Hepatocyte (in vitro differentiated cells): ENCODE measurements around the gene AIFM2. TPM values are rescaled to one million over a fixed set of nuclear protein-coding genes. Genes with fewer than 3 reads are reported as not detected.

Experiments used
- DNase-seq: peaks from one replicate; pipeline ENCODE4 v3.0.0-alpha.2; 2016; ENCODE audit warnings: low spot score
- H2AFZ ChIP-seq: fragments of 200-600 bp; sonication (generic); 2 replicates; pipeline ENCODE4 v1.6.0; 2016; ENCODE audit warnings: antibody characterized with exemption, mild to moderate bottlenecking
- H3K27ac ChIP-seq: fragments of 200-600 bp; sonication (generic); 2 replicates; pipeline ENCODE4 v1.5.1; 2016; ENCODE audit warnings: mild to moderate bottlenecking
- H3K27me3 ChIP-seq: fragments of 200-600 bp; sonication (generic); 2 replicates; pipeline ENCODE4 v1.6.1; 2016
- H3K36me3 ChIP-seq: fragments of 200-600 bp; sonication (generic); replicated peaks from 2 replicates; pipeline ENCODE4 v1.5.1; 2016; ENCODE audit warnings: low read depth; ENCODE audit not compliant: insufficient read depth
- H3K4me1 ChIP-seq: fragments of 200-600 bp; sonication (generic); 2 replicates; pipeline ENCODE4 v1.5.1; 2016; ENCODE audit warnings: mild to moderate bottlenecking, moderate library complexity; ENCODE audit not compliant: insufficient read depth
- H3K4me2 ChIP-seq: fragments of 200-600 bp; sonication (generic); 2 replicates; pipeline ENCODE4 v1.6.0; 2016
- H3K4me3 ChIP-seq: fragments of 200-600 bp; sonication (generic); 2 replicates; pipeline ENCODE4 v1.5.1; 2016; ENCODE audit warnings: mild to moderate bottlenecking
- H3K79me2 ChIP-seq: fragments of 200-600 bp; sonication (generic); 2 replicates; pipeline ENCODE4 v1.6.0; 2017; ENCODE audit warnings: mild to moderate bottlenecking
- H3K9me2 ChIP-seq: fragments of 200-600 bp; sonication (generic); replicated peaks from 2 replicates; pipeline ENCODE4 v1.6.0; 2017; ENCODE audit warnings: mild to moderate bottlenecking; ENCODE audit not compliant: insufficient read depth
- H3K9me3 ChIP-seq: fragments of 200-600 bp; sonication (generic); 2 replicates; pipeline ENCODE4 v1.5.1; 2016; ENCODE audit warnings: low read depth, mild to moderate bottlenecking
- H4K20me1 ChIP-seq: fragments of 200-600 bp; sonication (generic); 2 replicates; pipeline ENCODE4 v1.6.0; 2016; ENCODE audit warnings: mild to moderate bottlenecking; ENCODE audit not compliant: insufficient read depth, poor library complexity, severe bottlenecking
- EZH2 ChIP-seq: fragments of 200-600 bp; sonication (generic); IDR thresholded peaks from 2 replicates; pipeline ENCODE4 v1.6.1; 2016; ENCODE audit warnings: antibody characterized with exemption, mild to moderate bottlenecking, borderline replicate concordance
- EZH2phosphoT487 ChIP-seq: fragments of 200-600 bp; sonication (generic); IDR thresholded peaks from one replicate; pipeline ENCODE4 v1.6.1; 2018; ENCODE audit warnings: antibody characterized with exemption, mild to moderate bottlenecking, low read depth, moderate library complexity; ENCODE audit not compliant: unreplicated experiment, severe bottlenecking
- WGBS: methylation state at CpG from one replicate; pipeline ENCODE4 v1.1.6; 2016; ENCODE audit warnings: low lambda C conversion rate; ENCODE audit errors: missing lambda C conversion rate; 5-methylcytosine and 5-hydroxymethylcytosine counted together
- polyA plus RNA-seq: library from polyadenylated mRNA; unstranded; fragments of >200 nt; fragmentation: Nextera tagmentation; extraction: Ambion mirVana; gene quantifications from 2 replicates; pipeline ENCODE4 v1.2.1, GENCODE V29; 2016
- total RNA-seq: library from RNA; depleted of rRNA; stranded (reverse); fragments of >200 nt; gene quantifications from 2 replicates; pipeline ENCODE4 v1.2.3, GENCODE V29; 2014
- TF ChIP-seq, protein P1 (sequence below): fragments of 200-600 bp; sonication (generic); IDR thresholded peaks from 2 replicates; pipeline ENCODE4 v1.5.1; 2016; ENCODE audit warnings: antibody characterized with exemption, mild to moderate bottlenecking; ENCODE audit not compliant: poor library complexity

AIFM2 gene
- total and polyA plus RNA-seq, 2 experiments from 2014 or later = 8.6 to 16.1 TPM

- 93% methylated on average over 5 of the region's 5 CpGs for WGBS
Observed at GRCh38 chr10:70096705-70097420, 35.8 kb downstream of the AIFM2 start.

DNA sequence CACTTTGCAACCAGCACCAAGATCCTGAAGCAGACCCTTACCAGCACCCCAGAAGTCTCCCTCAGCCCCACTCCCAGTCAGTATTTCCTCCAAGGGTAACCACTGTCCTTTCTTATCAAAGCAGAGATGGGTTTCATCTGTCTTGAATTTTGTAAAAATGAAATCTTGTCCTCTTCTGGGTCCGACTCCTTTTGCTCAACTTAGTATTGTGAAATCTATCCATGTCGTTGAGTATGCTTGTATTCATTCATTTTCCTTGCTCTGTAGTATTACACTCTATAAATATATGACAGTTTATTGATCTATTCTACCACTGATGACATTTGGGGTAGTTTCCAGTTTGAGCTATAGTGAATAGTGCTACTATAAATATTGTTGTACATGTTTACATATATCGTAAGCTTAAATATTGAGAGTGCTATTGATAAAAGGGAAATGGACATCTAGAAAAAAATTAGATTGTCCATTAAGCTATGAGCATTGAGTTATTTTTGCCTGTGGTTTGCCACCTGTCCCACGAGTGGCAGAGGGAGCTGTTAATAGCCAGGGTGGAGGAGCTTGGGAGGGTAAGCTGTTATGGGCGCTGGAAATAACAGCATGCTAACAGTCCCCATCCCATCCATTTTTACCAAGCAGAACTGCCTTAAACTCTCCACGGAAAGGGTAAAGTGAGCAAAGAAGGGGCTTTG lies 36.5 kb downstream of the AIFM2 start:
- Histone ChIP-seq H3K9me2 (no peaks in the 10 kb centered on the region), H3K79me2 (no peaks in the 10 kb centered on the region), H3K4me1 (peaks cover 9% of the 10 kb centered on the region), H2AFZ (no peak overlapping the region), H3K27me3 (no peaks in the 10 kb centered on the region), H3K4me2 (no peak overlapping the region), H3K4me3 (no peak overlapping the region), H4K20me1 (no peaks in the 10 kb centered on the region), H3K27ac (no peak overlapping the region), H3K36me3 (no peaks in the 10 kb centered on the region), H3K9me3 (no peaks in the 10 kb centered on the region)
- no peak for TF ChIP-seq EZH2phosphoT487
- TF ChIP-seq EZH2 = no peak
- TF ChIP-seq, protein P1, sequence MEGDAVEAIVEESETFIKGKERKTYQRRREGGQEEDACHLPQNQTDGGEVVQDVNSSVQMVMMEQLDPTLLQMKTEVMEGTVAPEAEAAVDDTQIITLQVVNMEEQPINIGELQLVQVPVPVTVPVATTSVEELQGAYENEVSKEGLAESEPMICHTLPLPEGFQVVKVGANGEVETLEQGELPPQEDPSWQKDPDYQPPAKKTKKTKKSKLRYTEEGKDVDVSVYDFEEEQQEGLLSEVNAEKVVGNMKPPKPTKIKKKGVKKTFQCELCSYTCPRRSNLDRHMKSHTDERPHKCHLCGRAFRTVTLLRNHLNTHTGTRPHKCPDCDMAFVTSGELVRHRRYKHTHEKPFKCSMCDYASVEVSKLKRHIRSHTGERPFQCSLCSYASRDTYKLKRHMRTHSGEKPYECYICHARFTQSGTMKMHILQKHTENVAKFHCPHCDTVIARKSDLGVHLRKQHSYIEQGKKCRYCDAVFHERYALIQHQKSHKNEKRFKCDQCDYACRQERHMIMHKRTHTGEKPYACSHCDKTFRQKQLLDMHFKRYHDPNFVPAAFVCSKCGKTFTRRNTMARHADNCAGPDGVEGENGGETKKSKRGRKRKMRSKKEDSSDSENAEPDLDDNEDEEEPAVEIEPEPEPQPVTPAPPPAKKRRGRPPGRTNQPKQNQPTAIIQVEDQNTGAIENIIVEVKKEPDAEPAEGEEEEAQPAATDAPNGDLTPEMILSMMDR = no peak
- 94% methylated on average over 6 of the region's 6 CpGs for WGBS
- no peak for DNase-seq

More at GRCh38 chr10:70096705-70097420, 35.8 kb downstream of the AIFM2 start:
- Histone ChIP-seq H3K27ac (no peak overlapping the region), H3K4me2 (no peak overlapping the region), H3K4me1 (peaks cover 5% of the 10 kb centered on the region), H3K4me3 (no peak overlapping the region), H3K9me2 (no peaks in the 10 kb centered on the region), H3K36me3 (no peaks in the 10 kb centered on the region), H3K79me2 (no peaks in the 10 kb centered on the region), H3K27me3 (no peaks in the 10 kb centered on the region), H2AFZ (no peak overlapping the region), H4K20me1 (no peaks in the 10 kb centered on the region), H3K9me3 (no peaks in the 10 kb centered on the region)
- no peak for TF ChIP-seq EZH2phosphoT487
- no peak for TF ChIP-seq EZH2
- no peak for DNase-seq

DNA sequence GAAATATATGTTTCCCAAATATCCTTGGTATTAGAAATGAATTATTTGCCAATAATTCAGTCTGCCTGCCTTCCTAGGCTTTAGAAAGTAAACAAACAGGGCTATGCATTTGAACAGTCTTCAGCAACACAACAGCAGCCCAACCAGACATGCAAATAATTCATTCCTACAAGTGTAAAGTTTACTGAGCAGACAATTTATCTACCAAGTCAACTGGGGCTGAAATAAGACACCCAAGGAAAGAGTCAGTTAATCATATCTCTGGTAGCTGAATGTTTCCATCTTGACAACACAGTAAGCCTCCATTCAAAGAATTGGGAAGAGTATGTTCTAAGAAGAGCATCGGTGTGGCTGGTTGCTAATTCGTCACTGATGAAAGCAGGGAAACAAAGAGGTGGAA lies 38.4 kb downstream of the AIFM2 start:
- peaks cover 2% of the 10 kb centered on the region for H3K79me2 ChIP-seq
- no peak overlapping the region for H3K27ac ChIP-seq
- H3K36me3 ChIP-seq = no peaks in the 10 kb centered on the region
- peaks cover 19% of the 10 kb centered on the region for H3K4me1 ChIP-seq
- H3K27me3 ChIP-seq = no peaks in the 10 kb centered on the region
- 83% methylated on average over 2 of the region's 2 CpGs for whole genome bisulfite sequencing
- no peaks in the 10 kb centered on the region for H3K9me2 ChIP-seq
- TF ChIP-seq EZH2phosphoT487 (no peak), EZH2 (no peak)
- TF ChIP-seq, protein P1 = no peak
- H3K4me2 ChIP-seq = no peak overlapping the region
- no peak overlapping the region for H3K4me3 ChIP-seq
- H2AFZ ChIP-seq = no peak overlapping the region
- no peak for DNase-seq
- no peaks in the 10 kb centered on the region for H3K9me3 ChIP-seq
- no peaks in the 10 kb centered on the region for H4K20me1 ChIP-seq

DNA sequence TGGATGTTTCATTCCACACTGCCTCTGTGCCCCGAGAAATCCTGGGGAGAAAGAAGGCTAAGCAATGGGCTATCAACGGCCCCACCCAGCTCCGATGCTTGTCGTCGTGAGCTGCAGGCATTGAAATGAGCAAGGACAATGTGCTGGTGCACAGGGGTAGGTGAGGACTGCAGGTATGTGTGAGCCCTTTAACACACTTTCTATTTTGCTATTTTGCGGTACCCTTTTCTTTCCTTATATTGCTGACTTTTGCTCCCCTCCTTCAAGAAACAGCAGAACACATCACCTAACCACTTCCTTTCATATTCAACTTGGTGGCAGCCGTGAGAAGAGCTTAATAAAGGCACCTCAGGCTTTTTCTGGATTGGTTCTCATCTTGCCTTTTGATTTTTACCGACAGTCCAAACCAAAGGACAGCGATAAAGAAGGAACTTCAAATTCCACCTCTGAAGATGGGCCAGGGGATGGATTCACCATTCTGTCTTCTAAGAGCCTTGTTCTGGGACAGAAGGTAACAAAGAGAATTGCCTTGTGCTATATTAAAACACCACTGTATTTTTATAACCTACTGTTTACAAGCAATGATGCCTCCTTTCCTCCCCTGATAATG lies 39.2 kb downstream of the AIFM2 start:
- no peak for TF ChIP-seq EZH2phosphoT487
- TF ChIP-seq, protein P1 = no peak
- no peak for TF ChIP-seq EZH2
- 96% methylated on average over 9 of the region's 9 CpGs for WGBS
- Histone ChIP-seq H3K27ac (no peak overlapping the region), H4K20me1 (no peaks in the 10 kb centered on the region), H3K4me1 (peaks cover 19% of the 10 kb centered on the region), H3K9me2 (no peaks in the 10 kb centered on the region), H3K4me3 (no peak overlapping the region), H2AFZ (no peak overlapping the region), H3K27me3 (no peaks in the 10 kb centered on the region), H3K4me2 (no peak overlapping the region), H3K9me3 (no peaks in the 10 kb centered on the region), H3K36me3 (no peaks in the 10 kb centered on the region), H3K79me2 (peaks cover 3% of the 10 kb centered on the region)
- no peak for DNase-seq
